Neutrophil (primary cell): Measurements from ENCODE around the gene ADAMTSL3.

Experiments used
- H3K27ac ChIP-seq: fragments of 200-600 bp; sonication (generic); 2 replicates; pipeline ENCODE4 v1.5.1; 2016; ENCODE audit warnings: mild to moderate bottlenecking, moderate library complexity
- H3K27me3 ChIP-seq: fragments of 200-600 bp; sonication (generic); 2 replicates; pipeline ENCODE4 v1.6.0; 2016; ENCODE audit warnings: mild to moderate bottlenecking
- H3K36me3 ChIP-seq: fragments of 200-600 bp; sonication (generic); 2 replicates; pipeline ENCODE4 v1.5.1; 2017
- H3K4me1 ChIP-seq, 2 experiments: fragments of 200-600 bp in 1 of 2; sonication (generic) in 1 of 2; 1 replicate in 1 of 2; 2 replicates in 1 of 2; pipeline versions ENCODE4 v1.5.1 to v1.6.1; 2013 to 2016; ENCODE audit warnings: low read depth in 1 of 2, low read length in 1 of 2, mild to moderate bottlenecking in 1 of 2, moderate library complexity in 1 of 2; ENCODE audit not compliant: control insufficient read depth in 1 of 2, insufficient read depth in 1 of 2
- H3K4me3 ChIP-seq, 2 experiments: fragments of 200-600 bp in 1 of 2; sonication (generic) in 1 of 2; 1 replicate in 1 of 2; 2 replicates in 1 of 2; pipeline ENCODE4 v1.5.1; 2013 to 2016; ENCODE audit warnings: low read depth in 1 of 2, low read length in 1 of 2, mild to moderate bottlenecking in 1 of 2, moderate library complexity in 1 of 2
- H3K9me3 ChIP-seq: fragments of 200-600 bp; sonication (generic); 2 replicates; pipeline ENCODE4 v1.5.1; 2016
- TF ChIP-seq, protein P1 (sequence below): fragments of 200-600 bp; sonication (generic); IDR thresholded peaks from 2 replicates; pipeline ENCODE4 v1.5.1; 2016; ENCODE audit warnings: antibody characterized with exemption

ADAMTSL3 gene

GRCh38 chr15:83913034-83913632, 259.2 kb downstream of the ADAMTSL3 start:
- Histone ChIP-seq H3K27me3 (no peaks in the 10 kb centered on the region), H3K9me3 (no peaks in the 10 kb centered on the region), H3K27ac (no peak overlapping the region), H3K36me3 (no peaks in the 10 kb centered on the region), H3K4me3 (no peak overlapping the region), H3K4me1 (no peaks in the 10 kb centered on the region)
- TF ChIP-seq, protein P1, sequence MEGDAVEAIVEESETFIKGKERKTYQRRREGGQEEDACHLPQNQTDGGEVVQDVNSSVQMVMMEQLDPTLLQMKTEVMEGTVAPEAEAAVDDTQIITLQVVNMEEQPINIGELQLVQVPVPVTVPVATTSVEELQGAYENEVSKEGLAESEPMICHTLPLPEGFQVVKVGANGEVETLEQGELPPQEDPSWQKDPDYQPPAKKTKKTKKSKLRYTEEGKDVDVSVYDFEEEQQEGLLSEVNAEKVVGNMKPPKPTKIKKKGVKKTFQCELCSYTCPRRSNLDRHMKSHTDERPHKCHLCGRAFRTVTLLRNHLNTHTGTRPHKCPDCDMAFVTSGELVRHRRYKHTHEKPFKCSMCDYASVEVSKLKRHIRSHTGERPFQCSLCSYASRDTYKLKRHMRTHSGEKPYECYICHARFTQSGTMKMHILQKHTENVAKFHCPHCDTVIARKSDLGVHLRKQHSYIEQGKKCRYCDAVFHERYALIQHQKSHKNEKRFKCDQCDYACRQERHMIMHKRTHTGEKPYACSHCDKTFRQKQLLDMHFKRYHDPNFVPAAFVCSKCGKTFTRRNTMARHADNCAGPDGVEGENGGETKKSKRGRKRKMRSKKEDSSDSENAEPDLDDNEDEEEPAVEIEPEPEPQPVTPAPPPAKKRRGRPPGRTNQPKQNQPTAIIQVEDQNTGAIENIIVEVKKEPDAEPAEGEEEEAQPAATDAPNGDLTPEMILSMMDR = no peak

GRCh38 chr15:83914906-83915305, 261.0 kb downstream of the ADAMTSL3 start:
- H3K4me1 ChIP-seq = no peaks in the 10 kb centered on the region
- no peak overlapping the region for H3K4me3 ChIP-seq
- H3K36me3 ChIP-seq = no peaks in the 10 kb centered on the region
- no peaks in the 10 kb centered on the region for H3K9me3 ChIP-seq
- no peaks in the 10 kb centered on the region for H3K27me3 ChIP-seq
- no peak overlapping the region for H3K27ac ChIP-seq
- TF ChIP-seq, protein P1 = no peak

DNA sequence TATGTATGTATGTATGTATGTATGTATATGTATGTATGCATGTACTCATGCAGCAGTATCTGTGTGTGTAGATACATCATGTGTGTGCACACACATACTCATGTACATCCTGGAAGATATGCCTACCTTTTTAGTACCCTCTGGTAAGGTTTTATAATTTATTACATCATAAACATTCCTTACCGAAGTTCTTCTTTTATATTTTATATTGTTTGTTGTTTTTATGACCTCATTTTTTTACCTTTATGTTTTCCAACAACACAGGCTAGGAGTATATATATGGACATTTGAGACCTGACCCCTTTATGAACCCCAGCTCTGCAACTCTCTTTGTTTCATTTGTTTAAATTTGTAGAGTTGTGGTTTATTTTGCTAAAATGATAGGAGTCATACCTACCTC, 263.5 kb downstream of the ADAMTSL3 start:
- TF ChIP-seq, protein P1 = no peak
- no peak overlapping the region for H3K4me3 ChIP-seq
- H3K4me1 ChIP-seq = no peaks in the 10 kb centered on the region
- no peaks in the 10 kb centered on the region for H3K9me3 ChIP-seq
- H3K36me3 ChIP-seq = no peaks in the 10 kb centered on the region
- no peaks in the 10 kb centered on the region for H3K27me3 ChIP-seq
- H3K27ac ChIP-seq = no peak overlapping the region

- TF ChIP-seq, protein P1 = no peak
- H3K4me3 ChIP-seq = no peak overlapping the region
- no peaks in the 10 kb centered on the region for H3K9me3 ChIP-seq
- H3K27me3 ChIP-seq = no peaks in the 10 kb centered on the region
- H3K27ac ChIP-seq = no peak overlapping the region
- no peaks in the 10 kb centered on the region for H3K4me1 ChIP-seq
- H3K36me3 ChIP-seq = no peaks in the 10 kb centered on the region
Measured at GRCh38 chr15:83918011-83918410, 264.1 kb downstream of the ADAMTSL3 start.

GRCh38 chr15:83919319-83919830, 265.5 kb downstream of the ADAMTSL3 start:
- H3K27ac ChIP-seq = no peak overlapping the region
- H3K9me3 ChIP-seq = no peaks in the 10 kb centered on the region
- H3K4me3 ChIP-seq = no peak overlapping the region
- H3K4me1 ChIP-seq = no peaks in the 10 kb centered on the region
- TF ChIP-seq, protein P1 = no peak
- H3K36me3 ChIP-seq = no peaks in the 10 kb centered on the region
- no peaks in the 10 kb centered on the region for H3K27me3 ChIP-seq
